ENCODE results near the gene SSTR3.
"Not testable (repeated sequence)": the region's sequence is repeated elsewhere in the genome, so short reads cannot be mapped to it uniquely, and the experiment has no call there.

SSTR3 gene

GRCh38 chr22:37203354-37204044, 8.8 kb downstream of the SSTR3 start:
- no peak for TF ChIP-seq MAX (IDR thresholded peaks at IDR 0.05; ENCODE audit: low read depth, low read length)
- no peak for TF ChIP-seq CTCF (IDR thresholded peaks at IDR 0.05; ENCODE audit: low read depth, low read length)
- TF ChIP-seq MYC (IDR thresholded peaks at IDR 0.05; ENCODE audit: low read depth, low read length) = no peak
- no peak for TF ChIP-seq POLR2A (IDR thresholded peaks at IDR 0.05; ENCODE audit: extremely low read depth, insufficient read length)
- no peak for DNase-seq (ENCODE audit: low read depth)
- H3K4me3 ChIP-seq (ENCODE audit: low read depth, low read length) = no peak overlapping the region

GRCh38 chr22:37202716-37203115, 9.6 kb downstream of the SSTR3 start:
- no peak for DNase-seq (ENCODE audit: low read depth)
- no peak for TF ChIP-seq CTCF (IDR thresholded peaks at IDR 0.05; ENCODE audit: low read depth, low read length)
- no peak for TF ChIP-seq POLR2A (IDR thresholded peaks at IDR 0.05; ENCODE audit: extremely low read depth, insufficient read length)
- no peak for TF ChIP-seq MAX (IDR thresholded peaks at IDR 0.05; ENCODE audit: low read depth, low read length)
- H3K4me3 ChIP-seq (ENCODE audit: low read depth, low read length) = no peak overlapping the region

- no peak for TF ChIP-seq MYC (IDR thresholded peaks at IDR 0.05; ENCODE audit: low read depth, low read length)
- no peak for TF ChIP-seq MAX (IDR thresholded peaks at IDR 0.05; ENCODE audit: low read depth, low read length)
- no peak for TF ChIP-seq POLR2A (IDR thresholded peaks at IDR 0.05; ENCODE audit: extremely low read depth, insufficient read length)
- TF ChIP-seq CTCF (IDR thresholded peaks at IDR 0.05; ENCODE audit: low read depth, low read length) = no peak
- DNase-seq (ENCODE audit: low read depth) = no peak
- H3K4me3 ChIP-seq (ENCODE audit: low read depth, low read length) = no peak overlapping the region
Measured at GRCh38 chr22:37202001-37202555, 10.2 kb downstream of the SSTR3 start.

- DNase-seq (ENCODE audit: low read depth); H3K4me3 ChIP-seq (ENCODE audit: low read depth, low read length): not testable (repeated sequence)
Measured at GRCh38 chr22:37201443-37201820, 10.8 kb downstream of the SSTR3 start.

GRCh38 chr22:37199760-37200108, 12.5 kb downstream of the SSTR3 start:
- H3K4me3 ChIP-seq (ENCODE audit: low read depth, low read length) = no peak overlapping the region
- DNase-seq (ENCODE audit: low read depth) = no peak
- no peak for TF ChIP-seq POLR2A (IDR thresholded peaks at IDR 0.05; ENCODE audit: extremely low read depth, insufficient read length)

GRCh38 chr22:37199103-37199759, 13.0 kb downstream of the SSTR3 start:
- peak; percentile 93 for TF ChIP-seq POLR2A (IDR thresholded peaks at IDR 0.05; ENCODE audit: extremely low read depth, insufficient read length)
- peak; percentile 64; the same call in 1 of the 2 replicates for TF ChIP-seq MYC (IDR thresholded peaks at IDR 0.05; ENCODE audit: low read depth, low read length)
- TF ChIP-seq CTCF (IDR thresholded peaks at IDR 0.05; ENCODE audit: low read depth, low read length) = peak; percentile 80
- peak; percentile 68 for TF ChIP-seq MAX (IDR thresholded peaks at IDR 0.05; ENCODE audit: low read depth, low read length)
- H3K4me3 ChIP-seq (ENCODE audit: low read depth, low read length) = peak overlapping the region; percentile 74
- peak; percentile 98 for DNase-seq (ENCODE audit: low read depth)

Data from NB4 (cell line).